ENCODE measurements around the gene ATP2A3. TPM values are rescaled to one million over a fixed set of nuclear protein-coding genes. Genes with fewer than 3 reads are reported as not detected.

The ATP2A3 gene
- total RNA-seq, 1 experiment from 2014 or later, result 13.3 TPM

DNA sequence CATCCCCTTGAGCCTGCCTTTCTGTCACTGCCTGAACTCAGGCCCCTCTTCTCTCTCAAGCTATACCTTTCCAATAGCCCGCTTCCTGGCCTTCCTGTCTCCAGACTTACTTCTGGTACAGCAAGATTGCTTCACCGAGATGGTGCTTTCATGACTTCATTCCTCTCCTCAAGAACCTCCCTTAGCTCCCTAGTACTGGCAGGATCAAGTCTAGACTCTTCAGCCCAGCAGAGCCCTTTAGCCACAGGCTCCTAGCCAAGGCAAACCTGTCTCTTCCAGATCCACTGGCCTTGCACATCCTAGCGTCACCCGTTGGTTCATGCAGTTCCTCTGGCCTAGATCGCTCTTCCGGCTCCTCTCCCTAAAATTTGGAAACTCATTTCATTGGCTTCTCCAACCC, 6.4 kb upstream of the ATP2A3 start:
- Histone ChIP-seq H3K79me2 (ENCODE audit: insufficient read depth, low read length) (no peaks in the 10 kb centered on the region), H3T11ph (ENCODE audit: low read length) (no peak overlapping the region), H4K91ac (ENCODE audit: insufficient read length, low read depth, low read length) (no peak overlapping the region), H2BK12ac (ENCODE audit: insufficient read length, low read depth, low read length) (no peak overlapping the region), H3K9me3 (ENCODE audit: control insufficient read depth, low read depth, low read length) (no peaks in the 10 kb centered on the region), H3K23me2 (ENCODE audit: insufficient read length, low read depth, low read length, poor library complexity, severe bottlenecking) (no peaks in the 10 kb centered on the region), H2BK120ac (ENCODE audit: low read depth, low read length, poor library complexity, severe bottlenecking) (no peak overlapping the region), H3K27ac (ENCODE audit: insufficient read length, low read depth, low read length) (no peak overlapping the region), H2AK5ac (ENCODE audit: insufficient read length, low read length) (no peak overlapping the region), H3K9ac (ENCODE audit: extremely low read depth, insufficient read length, low read length) (no peak overlapping the region), H2BK20ac (ENCODE audit: low read depth, low read length, poor library complexity, severe bottlenecking) (no peak overlapping the region), H3K14ac (ENCODE audit: insufficient read depth, low read length) (no peak overlapping the region), H3K79me1 (ENCODE audit: insufficient read depth, low read depth, low read length, poor library complexity, severe bottlenecking) (no peaks in the 10 kb centered on the region), H3K27me3 (ENCODE audit: insufficient read depth, low read length) (no peaks in the 10 kb centered on the region), H3K18ac (ENCODE audit: insufficient read length, low read depth, low read length) (no peak overlapping the region), H2AFZ (ENCODE audit: low read length) (no peak overlapping the region), H2BK5ac (ENCODE audit: insufficient read length, low read length) (no peak overlapping the region), H2BK15ac (ENCODE audit: low read depth, low read length) (no peak overlapping the region), H4K8ac (replicated peaks; ENCODE audit: insufficient read length, low read depth, low read length) (no peak overlapping the region), H3K4me1 (ENCODE audit: insufficient read depth, low read length) (no peaks in the 10 kb centered on the region; the same call in 1 of the 2 replicates), H3K23ac (ENCODE audit: insufficient read length, low read depth, low read length) (no peak overlapping the region), H3K4ac (ENCODE audit: low read depth, low read length) (no peak overlapping the region), H3K56ac (ENCODE audit: insufficient read length, low read depth, low read length) (no peak overlapping the region), H4K20me1 (ENCODE audit: control insufficient read depth, insufficient read depth, insufficient read length) (no peaks in the 10 kb centered on the region), H3K4me2 (ENCODE audit: insufficient read depth, insufficient read length, low read length) (no peak overlapping the region), H4K5ac (ENCODE audit: insufficient read length, low read depth, low read length) (no peak overlapping the region)
- TF ChIP-seq, protein P1, sequence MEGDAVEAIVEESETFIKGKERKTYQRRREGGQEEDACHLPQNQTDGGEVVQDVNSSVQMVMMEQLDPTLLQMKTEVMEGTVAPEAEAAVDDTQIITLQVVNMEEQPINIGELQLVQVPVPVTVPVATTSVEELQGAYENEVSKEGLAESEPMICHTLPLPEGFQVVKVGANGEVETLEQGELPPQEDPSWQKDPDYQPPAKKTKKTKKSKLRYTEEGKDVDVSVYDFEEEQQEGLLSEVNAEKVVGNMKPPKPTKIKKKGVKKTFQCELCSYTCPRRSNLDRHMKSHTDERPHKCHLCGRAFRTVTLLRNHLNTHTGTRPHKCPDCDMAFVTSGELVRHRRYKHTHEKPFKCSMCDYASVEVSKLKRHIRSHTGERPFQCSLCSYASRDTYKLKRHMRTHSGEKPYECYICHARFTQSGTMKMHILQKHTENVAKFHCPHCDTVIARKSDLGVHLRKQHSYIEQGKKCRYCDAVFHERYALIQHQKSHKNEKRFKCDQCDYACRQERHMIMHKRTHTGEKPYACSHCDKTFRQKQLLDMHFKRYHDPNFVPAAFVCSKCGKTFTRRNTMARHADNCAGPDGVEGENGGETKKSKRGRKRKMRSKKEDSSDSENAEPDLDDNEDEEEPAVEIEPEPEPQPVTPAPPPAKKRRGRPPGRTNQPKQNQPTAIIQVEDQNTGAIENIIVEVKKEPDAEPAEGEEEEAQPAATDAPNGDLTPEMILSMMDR (conservative IDR thresholded peaks at IDR 0.05), result no peak
- Mint-ChIP-seq H3K36me3 (ENCODE audit: insufficient read depth in 1 of 3, low read depth in 3 of 3) (peaks cover 2 to 9% (median 5%) of the 10 kb centered on the region in 3 experiments; a peak in 6 of 7 replicates), H3K4me3 (no peak overlapping the region), H3K9me3 (peaks cover 8 to 13% of the 10 kb centered on the region in 2 experiments), H3K27ac (no peak overlapping the region), H3K4me1 (peaks cover 9 to 17% of the 10 kb centered on the region in 2 experiments; a peak in 3 of 4 replicates), H3K27me3 (ENCODE audit: low read depth) (peaks cover 3% of the 10 kb centered on the region)
- no CpG with 5 or more reads among the region's 6 CpGs for WGBS (ENCODE audit: extremely low coverage, insufficient read length, low lambda C conversion rate)
- DNase-seq, result no peak

All from H9 (cell line).